Measurements from ENCODE around the gene GOLGA2. TPM values are rescaled to one million over a fixed set of nuclear protein-coding genes. Genes with fewer than 3 reads are reported as not detected.

GOLGA2 gene
- total and polyA plus RNA-seq, 12 donors, result 35.8 to 221 (median 85.6) TPM

- intact Hi-C loops (cut with DNase I), result no loop called here
- Histone ChIP-seq H3K27me3 (no peaks in the 10 kb centered on the region), H3K9me3 (replicated peaks in 1 of 3) (no peaks in the 10 kb centered on the region), H3K27ac (peak overlapping the region in 2 of 5 donors; percentile 3 to 80), H3K36me3 (replicated peaks in 1 of 2) (peaks cover 0 to 16% of the 10 kb centered on the region in 2 donors), H3K4me1 (replicated peaks in 1 of 2) (peaks cover 7 to 13% of the 10 kb centered on the region in 2 donors), H3K4me3 (no peak overlapping the region)
- DNase-seq, result no peak
- WGBS, 4 donors, result 88 to 94% (median 90%) methylated on average over 11 to 25 of the region's 25 CpGs
- TF ChIP-seq POLR2A (IDR thresholded peaks at IDR 0.05), result no peak
- TF ChIP-seq, protein P1, sequence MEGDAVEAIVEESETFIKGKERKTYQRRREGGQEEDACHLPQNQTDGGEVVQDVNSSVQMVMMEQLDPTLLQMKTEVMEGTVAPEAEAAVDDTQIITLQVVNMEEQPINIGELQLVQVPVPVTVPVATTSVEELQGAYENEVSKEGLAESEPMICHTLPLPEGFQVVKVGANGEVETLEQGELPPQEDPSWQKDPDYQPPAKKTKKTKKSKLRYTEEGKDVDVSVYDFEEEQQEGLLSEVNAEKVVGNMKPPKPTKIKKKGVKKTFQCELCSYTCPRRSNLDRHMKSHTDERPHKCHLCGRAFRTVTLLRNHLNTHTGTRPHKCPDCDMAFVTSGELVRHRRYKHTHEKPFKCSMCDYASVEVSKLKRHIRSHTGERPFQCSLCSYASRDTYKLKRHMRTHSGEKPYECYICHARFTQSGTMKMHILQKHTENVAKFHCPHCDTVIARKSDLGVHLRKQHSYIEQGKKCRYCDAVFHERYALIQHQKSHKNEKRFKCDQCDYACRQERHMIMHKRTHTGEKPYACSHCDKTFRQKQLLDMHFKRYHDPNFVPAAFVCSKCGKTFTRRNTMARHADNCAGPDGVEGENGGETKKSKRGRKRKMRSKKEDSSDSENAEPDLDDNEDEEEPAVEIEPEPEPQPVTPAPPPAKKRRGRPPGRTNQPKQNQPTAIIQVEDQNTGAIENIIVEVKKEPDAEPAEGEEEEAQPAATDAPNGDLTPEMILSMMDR (IDR thresholded peaks at IDR 0.05), result no peak
Observed at GRCh38 chr9:128252317-128253139, 23.3 kb downstream of the GOLGA2 start.

GRCh38 chr9:128251732-128252100, 24.1 kb downstream of the GOLGA2 start:
- intact Hi-C loops (cut with DNase I), result no loop called here
- Histone ChIP-seq H3K4me1 (replicated peaks in 1 of 2) (peaks cover 7 to 13% of the 10 kb centered on the region in 2 donors), H3K4me3 (no peak overlapping the region), H3K9me3 (replicated peaks in 1 of 3) (no peaks in the 10 kb centered on the region), H3K36me3 (replicated peaks in 1 of 2) (peaks cover 0 to 8% of the 10 kb centered on the region in 2 donors), H3K27me3 (no peaks in the 10 kb centered on the region), H3K27ac (no peak overlapping the region)
- no peak for DNase-seq
- TF ChIP-seq POLR2A (IDR thresholded peaks at IDR 0.05), result no peak
- TF ChIP-seq, protein P1 (IDR thresholded peaks at IDR 0.05), result no peak
- WGBS, 4 donors, result 77 to 93% (median 80%) methylated on average over 3 of the region's 3 CpGs

DNA sequence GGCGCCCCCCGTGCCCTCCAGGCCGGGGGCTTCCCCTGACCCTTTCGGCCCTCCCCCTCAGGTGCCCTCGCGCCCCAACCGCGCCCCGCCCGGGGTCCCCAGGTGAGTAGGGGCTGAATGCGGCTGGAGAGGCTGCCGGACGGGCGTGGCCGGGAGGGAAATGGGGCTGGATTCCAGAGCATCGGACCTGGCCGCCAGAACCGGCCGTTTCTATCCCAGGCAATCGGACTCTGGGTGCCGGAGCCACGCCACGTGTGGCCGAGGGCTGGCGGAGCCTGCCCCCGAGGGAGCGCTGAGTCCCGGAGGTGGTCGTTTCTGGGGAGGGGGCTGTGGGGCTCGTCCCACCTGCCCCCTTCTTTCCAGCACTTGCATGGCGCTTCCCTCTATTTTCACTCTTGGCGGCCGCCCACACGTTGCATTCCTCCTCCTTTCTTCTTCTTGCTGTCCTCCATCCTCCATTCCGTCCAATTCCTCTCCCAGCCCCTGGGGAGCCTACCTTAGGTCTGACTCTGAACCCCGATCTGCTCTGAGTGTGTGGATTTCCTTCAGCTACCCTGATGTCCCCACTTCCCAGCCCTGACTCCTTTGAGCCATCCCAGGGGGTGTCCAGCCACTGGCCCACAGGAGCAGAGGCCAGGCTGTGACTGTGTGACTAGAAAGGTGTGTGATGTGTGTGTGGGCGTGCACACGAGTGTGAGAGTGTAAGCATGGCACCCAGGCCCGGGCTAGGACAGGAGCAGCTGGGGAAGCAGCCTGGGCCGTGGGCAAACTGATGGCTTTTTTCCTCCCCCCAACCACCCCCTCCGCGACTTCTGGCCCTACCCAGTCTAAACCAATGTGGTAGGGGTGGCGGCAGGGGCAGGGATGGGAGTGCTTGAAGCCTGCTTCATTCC, 24.7 kb downstream of the GOLGA2 start:
- intact Hi-C loops (cut with DNase I), result no loop called here
- no peaks in the 10 kb centered on the region for H3K27me3 ChIP-seq
- H3K9me3 ChIP-seq (replicated peaks in 1 of 3), result no peaks in the 10 kb centered on the region
- no peak overlapping the region for H3K27ac ChIP-seq
- peaks cover 7 to 13% of the 10 kb centered on the region in 2 donors for H3K4me1 ChIP-seq (replicated peaks in 1 of 2)
- peaks cover 0 to 1% of the 10 kb centered on the region in 2 donors for H3K36me3 ChIP-seq (replicated peaks in 1 of 2)
- 23 to 34% (median 30%) methylated on average over 17 to 43 of the region's 43 CpGs for WGBS, 4 donors
- no peak for TF ChIP-seq POLR2A (IDR thresholded peaks at IDR 0.05)
- TF ChIP-seq, protein P1 (IDR thresholded peaks at IDR 0.05), result no peak
- H3K4me3 ChIP-seq, result peak overlapping the region in 1 of 4 donors; percentile 49
- no peak for DNase-seq
